GM08714 (cell line): Measurements from ENCODE around the gene NTRK2.

Source experiments
- H3K4me3 ChIP-seq: fragments of 200-500 bp; sonication (Bioruptor generic); 2 replicates; pipeline ENCODE4 v1.5.1; 2014; ENCODE audit warnings: mild to moderate bottlenecking, low read length, inconsistent platforms
- ZNF274 ChIP-seq: IDR thresholded peaks from 2 replicates; pipeline ENCODE4 v1.6.1; 2012; ENCODE audit warnings: mild to moderate bottlenecking, low read depth, low read length

The NTRK2 gene

DNA sequence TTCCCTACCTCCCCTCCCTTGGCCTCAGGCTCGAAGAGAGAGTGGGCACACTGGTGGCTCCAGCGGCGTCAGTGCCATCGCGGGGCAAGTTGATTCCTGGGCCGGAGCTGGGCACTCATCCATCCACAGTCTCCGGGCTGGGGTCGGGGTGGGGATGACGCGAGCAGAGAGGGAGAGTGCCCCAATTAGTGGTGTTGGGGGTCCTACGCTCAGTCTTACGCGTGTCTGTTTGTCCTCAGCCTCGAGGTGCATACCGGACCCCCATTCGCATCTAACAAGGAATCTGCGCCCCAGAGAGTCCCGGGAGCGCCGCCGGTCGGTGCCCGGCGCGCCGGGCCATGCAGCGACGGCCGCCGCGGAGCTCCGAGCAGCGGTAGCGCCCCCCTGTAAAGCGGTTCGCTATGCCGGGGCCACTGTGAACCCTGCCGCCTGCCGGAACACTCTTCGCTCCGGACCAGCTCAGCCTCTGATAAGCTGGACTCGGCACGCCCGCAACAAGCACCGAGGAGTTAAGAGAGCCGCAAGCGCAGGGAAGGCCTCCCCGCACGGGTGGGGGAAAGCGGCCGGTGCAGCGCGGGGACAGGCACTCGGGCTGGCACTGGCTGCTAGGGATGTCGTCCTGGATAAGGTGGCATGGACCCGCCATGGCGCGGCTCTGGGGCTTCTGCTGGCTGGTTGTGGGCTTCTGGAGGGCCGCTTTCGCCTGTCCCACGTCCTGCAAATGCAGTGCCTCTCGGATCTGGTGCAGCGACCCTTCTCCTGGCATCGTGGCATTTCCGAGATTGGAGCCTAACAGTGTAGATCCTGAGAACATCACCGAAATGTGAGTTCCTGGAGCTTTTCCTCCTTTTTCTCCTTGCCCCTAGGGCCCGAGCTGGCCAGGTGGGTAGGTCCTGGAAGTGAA lies 861 bp downstream of the NTRK2 start:
- TF ChIP-seq ZNF274: no peak
- H3K4me3 ChIP-seq: peak overlapping the region; percentile 57; the same call in 1 of the 2 replicates

DNA sequence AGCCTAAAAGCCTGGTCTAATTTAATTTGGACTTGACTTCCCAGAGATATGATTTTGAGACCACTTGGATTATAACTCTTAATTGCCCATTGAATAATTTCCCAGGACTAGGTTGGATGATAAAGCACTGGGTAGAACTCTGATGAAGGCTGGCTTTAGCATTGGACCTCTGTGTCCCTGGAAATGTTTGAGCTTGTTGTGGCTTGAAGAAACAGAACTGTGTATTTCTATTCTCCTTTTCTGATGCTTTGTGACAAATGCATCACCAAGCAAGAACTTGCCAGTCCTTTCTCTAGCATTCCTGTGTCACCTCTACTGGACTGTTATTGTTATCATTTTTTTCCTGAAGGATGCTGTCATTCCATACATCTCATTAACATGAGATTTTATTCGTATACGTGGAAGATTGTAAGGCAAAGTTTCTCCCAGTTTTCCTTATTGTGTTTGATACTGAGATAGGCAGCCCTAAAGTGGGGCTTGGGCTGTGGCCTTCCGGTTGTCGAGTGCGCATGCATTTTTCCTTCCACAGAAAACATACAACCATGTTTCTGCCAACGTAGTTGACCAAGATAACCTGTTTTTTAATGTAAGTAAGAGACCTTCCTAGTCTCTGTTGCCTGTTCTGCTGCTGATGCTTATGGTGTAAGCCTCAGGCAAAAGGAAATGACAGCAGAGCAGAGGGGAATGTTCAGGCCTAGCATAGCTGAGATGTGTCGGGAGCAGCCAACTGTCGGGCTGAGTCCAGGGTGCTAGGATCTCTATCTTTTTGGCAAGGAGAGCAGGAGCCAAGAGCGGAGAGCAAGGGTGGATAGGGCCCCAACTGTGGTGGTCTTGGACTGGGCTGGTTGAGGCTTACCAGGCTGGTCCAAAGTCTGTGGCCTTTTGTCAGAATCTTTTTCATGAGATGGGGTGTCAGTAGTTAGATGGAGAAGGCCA lies 2.3 kb downstream of the NTRK2 start:
- TF ChIP-seq ZNF274: no peak
- no peak overlapping the region for H3K4me3 ChIP-seq

DNA sequence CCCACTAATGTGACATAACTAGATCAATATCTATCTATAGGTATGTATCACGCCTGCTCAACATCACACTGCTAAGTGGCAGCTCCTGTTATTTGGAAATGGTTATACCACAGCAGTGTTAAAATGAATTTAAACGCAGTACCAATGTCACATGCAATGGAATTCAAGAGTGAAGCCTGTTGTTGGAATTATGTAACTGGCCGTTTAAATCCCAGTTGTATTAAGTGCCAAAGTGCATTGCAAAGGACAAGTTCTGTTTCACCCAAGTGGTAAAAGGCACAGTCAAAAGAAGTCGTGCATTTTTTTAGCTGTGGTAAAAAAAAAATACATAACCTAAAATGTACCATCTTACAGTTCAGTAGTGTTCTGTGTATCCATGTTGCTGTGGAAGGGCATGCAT lies 4.3 kb downstream of the NTRK2 start:
- no peak for TF ChIP-seq ZNF274
- no peak overlapping the region for H3K4me3 ChIP-seq

DNA sequence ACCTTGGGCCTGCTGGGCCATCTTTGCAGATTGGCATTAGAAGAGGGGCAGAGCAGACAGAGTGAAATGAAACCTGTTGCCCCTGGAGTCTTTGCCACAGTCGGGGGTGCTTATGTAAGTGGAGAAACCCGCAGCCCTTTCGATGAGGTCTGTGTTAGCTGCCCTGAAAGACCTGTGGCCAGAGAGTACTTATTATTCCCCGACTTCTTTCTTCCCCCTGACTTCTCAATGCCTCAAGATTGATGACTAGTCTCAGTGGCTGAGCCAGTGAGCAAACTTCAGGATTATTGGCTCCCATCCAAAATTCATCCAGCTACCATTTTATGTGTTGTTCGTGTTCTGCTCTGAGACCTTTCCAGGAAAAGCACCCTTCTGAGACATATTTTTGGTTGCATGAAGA lies 7.6 kb downstream of the NTRK2 start:
- no peak overlapping the region for H3K4me3 ChIP-seq
- TF ChIP-seq ZNF274: no peak

DNA sequence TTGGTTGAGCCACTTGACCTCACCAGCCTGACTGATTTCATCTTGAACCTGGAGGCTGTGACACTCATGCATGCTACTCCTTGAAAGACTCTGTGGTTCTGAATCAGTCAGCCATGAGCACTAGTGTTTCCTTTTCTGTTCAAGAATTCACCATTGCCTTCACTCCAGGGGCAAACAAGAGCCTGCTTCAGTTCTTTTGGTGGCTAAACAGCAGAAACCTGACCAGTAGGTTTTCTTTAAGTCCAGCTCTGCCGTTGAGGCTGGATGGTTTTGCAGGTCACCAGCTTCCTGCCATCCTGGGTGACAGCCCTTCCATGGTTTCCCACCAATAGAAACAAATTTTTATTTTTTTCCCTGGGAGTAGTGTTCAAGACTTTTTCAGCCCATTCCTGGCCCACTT lies 10.0 kb downstream of the NTRK2 start:
- no peak overlapping the region for H3K4me3 ChIP-seq
- TF ChIP-seq ZNF274: no peak

DNA sequence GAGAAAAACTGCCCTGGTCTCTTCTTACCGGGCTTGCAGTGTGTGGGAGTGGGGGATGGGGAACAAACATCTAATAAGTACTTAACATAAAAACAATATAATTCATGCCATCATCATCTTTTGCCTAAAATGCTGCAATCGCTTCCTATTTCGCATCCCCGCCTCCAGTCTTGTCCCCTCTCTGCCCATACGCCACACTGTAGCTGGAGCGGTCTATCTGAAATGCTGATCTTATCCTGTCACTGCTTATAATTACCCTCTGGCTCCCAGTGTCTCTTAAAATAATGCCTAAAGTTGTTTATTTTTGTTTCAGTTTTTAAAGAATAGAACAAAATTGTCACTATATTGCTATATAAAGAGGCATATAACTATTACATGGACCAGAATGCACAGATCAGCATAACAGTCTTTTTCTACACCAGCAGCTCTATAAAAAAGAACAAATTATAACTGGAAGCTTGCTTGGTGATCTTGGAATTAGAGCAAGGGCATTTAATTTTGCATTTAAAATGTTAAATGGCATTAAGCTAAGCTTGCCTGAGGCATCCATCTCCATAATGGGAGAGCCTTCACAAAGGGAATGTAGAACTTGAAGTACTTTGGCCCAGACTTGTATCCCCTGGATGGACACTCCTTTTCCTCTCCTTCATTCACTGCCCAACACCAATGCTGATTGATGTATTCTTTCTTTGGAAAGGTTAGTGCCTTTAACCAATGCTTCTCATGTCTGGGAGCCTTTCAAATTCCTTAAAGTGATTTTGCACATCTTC lies 12.2 kb downstream of the NTRK2 start:
- no peak overlapping the region for H3K4me3 ChIP-seq
- TF ChIP-seq ZNF274: no peak

DNA sequence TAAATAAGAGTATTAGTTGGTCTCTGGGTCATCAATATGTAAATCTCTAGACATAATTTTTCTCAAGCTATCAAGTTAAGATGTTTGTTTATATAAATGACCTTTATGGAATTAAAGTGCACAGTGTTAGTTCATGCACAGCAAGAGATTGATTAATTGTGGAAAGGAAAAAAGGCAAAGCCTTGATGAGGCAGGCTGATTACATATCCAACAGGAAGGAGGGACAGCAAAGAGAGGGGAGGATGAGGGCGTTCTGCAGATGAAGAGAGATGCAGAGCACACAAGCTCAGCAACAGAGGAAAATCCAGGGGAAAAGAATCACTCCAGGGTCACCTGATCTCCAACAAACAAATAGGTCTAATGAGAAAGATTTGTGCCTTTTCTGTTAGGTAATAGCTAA lies 16.5 kb downstream of the NTRK2 start:
- no peak overlapping the region for H3K4me3 ChIP-seq
- no peak for TF ChIP-seq ZNF274

DNA sequence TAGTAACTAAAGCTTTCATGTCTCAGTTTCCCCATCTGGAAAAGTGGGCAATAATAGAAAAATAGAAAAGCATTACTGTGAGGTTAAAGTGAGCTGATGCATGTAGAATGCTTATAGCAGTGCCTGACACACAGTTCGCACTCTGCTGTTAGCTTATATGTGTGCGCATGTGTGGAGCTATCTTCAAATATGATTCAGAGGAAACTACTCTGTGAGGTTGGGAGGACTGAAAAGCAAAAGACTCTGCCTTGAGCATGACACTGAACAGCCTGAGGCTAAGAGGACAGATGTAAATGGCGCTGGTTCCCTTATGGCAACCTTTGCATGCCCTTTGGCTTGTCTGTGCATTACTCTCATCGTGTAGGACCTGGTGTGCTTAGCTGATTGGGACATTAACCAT lies 19.4 kb downstream of the NTRK2 start:
- no peak overlapping the region for H3K4me3 ChIP-seq

DNA sequence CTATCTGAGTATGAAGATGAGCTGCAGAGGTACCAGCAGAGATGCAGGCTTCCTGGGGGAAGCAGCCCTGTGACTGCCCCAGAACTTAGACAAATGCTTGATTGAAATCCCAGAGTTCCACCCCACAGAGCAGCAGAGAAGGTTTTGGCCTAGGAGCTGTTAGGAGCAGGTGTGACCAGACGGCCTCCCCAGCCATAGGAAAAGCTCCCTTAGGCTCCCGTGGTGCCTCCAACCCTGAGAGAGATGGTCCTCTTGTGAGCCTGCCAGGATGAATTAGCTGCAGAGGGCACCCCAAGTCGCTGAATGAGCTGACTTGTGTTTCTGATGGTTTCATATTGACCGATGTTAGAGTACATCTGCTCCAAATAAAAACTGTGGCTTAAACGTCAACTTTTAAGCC lies 22.1 kb downstream of the NTRK2 start:
- no peak for TF ChIP-seq ZNF274
- no peak overlapping the region for H3K4me3 ChIP-seq

More for the DNA sequence above, 19.4 kb downstream of the NTRK2 start:
- TF ChIP-seq ZNF274: no peak

DNA sequence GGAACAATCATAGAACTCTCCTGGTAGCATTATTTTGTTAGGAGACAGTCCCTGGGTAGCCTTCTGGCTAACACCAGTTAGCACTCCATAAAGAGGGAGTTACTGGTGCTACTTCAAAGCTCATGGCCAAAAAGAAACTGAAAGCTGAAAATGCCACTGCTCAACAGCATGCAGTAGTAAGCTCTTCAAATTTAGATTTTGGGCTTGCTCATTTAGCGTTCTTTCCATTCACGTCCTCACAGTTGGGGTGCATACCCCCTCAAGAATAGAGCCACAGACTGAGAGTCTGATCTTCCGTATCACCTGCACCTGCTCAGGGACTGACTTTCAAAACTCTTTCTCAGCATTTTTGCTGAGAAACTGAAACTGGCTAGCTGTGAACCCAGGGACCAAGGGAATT lies 24.7 kb downstream of the NTRK2 start:
- no peak for TF ChIP-seq ZNF274

DNA sequence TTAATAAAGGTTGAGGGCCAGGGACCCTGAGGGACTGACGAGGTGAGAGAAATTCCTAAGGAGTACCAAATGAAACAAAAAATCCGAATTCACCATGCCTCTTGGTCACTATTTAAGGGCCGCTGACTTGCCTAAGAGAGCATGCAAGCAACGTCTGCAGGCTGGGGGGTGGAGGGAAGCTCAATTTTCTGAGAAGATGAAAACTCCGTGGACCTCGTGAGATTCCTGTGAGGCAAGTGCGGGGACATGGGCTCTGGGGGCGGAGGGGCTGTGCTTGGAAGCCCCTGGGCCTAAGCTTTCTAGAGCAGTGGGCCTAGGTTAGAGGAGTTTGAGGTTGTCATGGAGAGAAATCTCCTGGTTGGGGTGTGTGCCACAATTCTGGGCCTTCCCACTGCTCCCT lies 27.5 kb downstream of the NTRK2 start:
- H3K4me3 ChIP-seq: no peak overlapping the region
- no peak for TF ChIP-seq ZNF274

More for the DNA sequence above, 24.7 kb downstream of the NTRK2 start:
- H3K4me3 ChIP-seq: peak overlapping the region; percentile 63; the same call in 1 of the 2 replicates

DNA sequence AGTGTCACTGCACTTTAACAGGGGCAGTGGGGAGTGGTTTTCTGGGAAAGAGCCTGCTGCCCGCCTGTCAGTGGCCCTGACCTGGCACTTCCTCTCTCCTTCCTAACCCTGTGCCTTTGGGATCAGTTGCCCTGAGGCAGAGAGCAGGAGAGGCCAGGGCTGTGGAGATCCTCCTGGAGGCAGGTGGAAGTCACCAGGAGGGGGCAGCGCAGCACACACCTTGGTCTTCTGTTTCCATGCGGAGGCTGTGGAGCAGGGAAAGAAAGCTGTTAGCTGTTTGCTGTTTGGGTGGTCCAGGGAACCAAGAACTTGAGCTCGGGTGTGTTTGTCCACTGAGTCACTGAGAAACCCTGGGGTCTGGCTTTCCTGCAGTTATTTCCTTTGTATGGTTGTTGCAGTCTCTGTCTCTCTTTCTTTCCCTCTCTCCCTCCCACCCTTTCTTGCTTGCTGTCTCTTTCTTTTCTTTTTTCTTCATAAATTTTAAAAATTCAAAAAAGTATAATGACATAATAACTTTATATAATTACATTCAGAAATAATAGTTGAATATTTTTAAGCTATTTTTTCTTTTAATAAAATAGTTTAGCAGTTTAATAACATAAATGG lies 28.1 kb downstream of the NTRK2 start:
- TF ChIP-seq ZNF274: no peak

DNA sequence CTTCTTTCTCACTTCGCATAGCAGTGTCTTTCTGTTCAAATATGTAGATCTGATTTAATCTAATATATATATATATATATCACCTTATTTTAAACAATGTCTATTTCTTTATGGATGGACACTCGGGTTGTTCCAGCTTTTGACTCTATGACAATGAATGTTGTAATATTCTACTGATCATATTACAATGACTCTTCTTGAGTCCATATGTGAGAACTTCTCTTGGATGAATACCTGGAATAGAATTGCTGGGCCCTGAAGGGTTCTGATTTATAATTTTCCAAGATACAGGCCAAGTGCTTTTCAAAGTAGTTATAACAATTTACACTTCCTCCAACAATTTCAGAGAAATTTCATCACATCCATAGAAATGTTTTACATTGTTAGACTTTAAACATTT lies 28.8 kb downstream of the NTRK2 start:
- TF ChIP-seq ZNF274: no peak
- no peak overlapping the region for H3K4me3 ChIP-seq

More for the DNA sequence above, 28.1 kb downstream of the NTRK2 start:
- no peak overlapping the region for H3K4me3 ChIP-seq
